ENCODE data around the gene A1BG. TPM values are rescaled to one million over a fixed set of nuclear protein-coding genes. Genes with fewer than 3 reads are reported as not detected.

The A1BG gene
- total and polyA plus RNA-seq, 2 of the 13 experiments (the other 11 are each of a cell fraction or from before 2014, with no cell fraction given), result 14.7 to 41.4 TPM

- peak; percentile 72 for TF ChIP-seq HDAC2 (CRISPR knock-in tag; IDR thresholded peaks at IDR 0.05)
- TF ChIP-seq ZNF276 (CRISPR knock-in tag; IDR thresholded peaks at IDR 0.05; ENCODE audit: low read depth), result peak; percentile 91
- 0 out of 2 replicates have a peak, but pooled peaks have one; percentile 72 for TF ChIP-seq RNF2 (conservative IDR thresholded peaks at IDR 0.05; ENCODE audit: low read depth)
- TF ChIP-seq RBM22 (optimal IDR thresholded peaks at IDR 0.05; ENCODE audit: low read length), result peak; percentile 91
- TF ChIP-seq CREB1 (IDR thresholded peaks at IDR 0.05), result peak; percentile 77
- peak; percentile 80 for TF ChIP-seq CREB1 (CRISPR knock-in tag; IDR thresholded peaks at IDR 0.05)
- peak; percentile 89 for TF ChIP-seq ETV5 (CRISPR knock-in tag; IDR thresholded peaks at IDR 0.05; ENCODE audit: borderline replicate concordance)
- 0 out of 2 replicates have a peak, but pooled peaks have one; percentile 37 for TF ChIP-seq ZNF326 (CRISPR knock-in tag; IDR thresholded peaks at IDR 0.05; ENCODE audit: borderline replicate concordance)
- TF ChIP-seq GABPB1 (CRISPR knock-in tag; IDR thresholded peaks at IDR 0.05), result peak; percentile 100
- no peak for TF ChIP-seq TRIM24 (CRISPR knock-in tag; IDR thresholded peaks at IDR 0.05)
- TF ChIP-seq ARNT2 (CRISPR knock-in tag; IDR thresholded peaks at IDR 0.05; ENCODE audit: low read depth), result peak; percentile 78; the same call in 1 of the 2 replicates
- TF ChIP-seq ATM (IDR thresholded peaks at IDR 0.05; ENCODE audit: borderline replicate concordance), result no peak
- no peak for TF ChIP-seq SRSF9 (IDR thresholded peaks at IDR 0.05; ENCODE audit: borderline replicate concordance, insufficient read depth, low read depth, low read length, poor library complexity, severe bottlenecking)
- no peak for TF ChIP-seq ZMAT5 (CRISPR knock-in tag; IDR thresholded peaks at IDR 0.05; ENCODE audit: borderline replicate concordance, low read depth)
- TF ChIP-seq ZNF501 (CRISPR knock-in tag; IDR thresholded peaks at IDR 0.05), result peak; percentile 99
- TF ChIP-seq ZNF432 (CRISPR knock-in tag; IDR thresholded peaks at IDR 0.05; ENCODE audit: borderline replicate concordance), result 0 out of 2 replicates have a peak, but pooled peaks have one; percentile 21
- no peak for TF ChIP-seq GZF1 (CRISPR knock-in tag; IDR thresholded peaks at IDR 0.05)
- TF ChIP-seq SIX1 (CRISPR knock-in tag; IDR thresholded peaks at IDR 0.05; ENCODE audit: borderline replicate concordance), result no peak
- TF ChIP-seq ELF1 (CRISPR knock-in tag; IDR thresholded peaks at IDR 0.05), result peak; percentile 92
- peak; percentile 78 for TF ChIP-seq ZNF446 (CRISPR knock-in tag; IDR thresholded peaks at IDR 0.05)
- peak; percentile 93 for TF ChIP-seq MEIS1 (CRISPR knock-in tag; IDR thresholded peaks at IDR 0.05; ENCODE audit: borderline replicate concordance)
- 0 out of 2 replicates have a peak, but pooled peaks have one; percentile 72 for TF ChIP-seq ZBTB39 (CRISPR knock-in tag; IDR thresholded peaks at IDR 0.05)
- TF ChIP-seq SUZ12 (IDR thresholded peaks at IDR 0.05; ENCODE audit: low read depth, low read length), result peak; percentile 47
These were observed 27.6 kb upstream of the A1BG start, which contains the start of gene ZNF837 (continued) for GRCh38 chr19:58380662-58381459.
